Measurements from ENCODE around the gene CCSER1. TPM values are rescaled to one million over a fixed set of nuclear protein-coding genes. Genes with fewer than 3 reads are reported as not detected.
"Not testable (repeated sequence)": the region's sequence is repeated elsewhere in the genome, so short reads cannot be mapped to it uniquely, and the experiment has no call there.

The CCSER1 gene
- total RNA-seq, 4 donors from 2014 or later, result 3.2 to 17.3 (median 10.2) TPM

DNA sequence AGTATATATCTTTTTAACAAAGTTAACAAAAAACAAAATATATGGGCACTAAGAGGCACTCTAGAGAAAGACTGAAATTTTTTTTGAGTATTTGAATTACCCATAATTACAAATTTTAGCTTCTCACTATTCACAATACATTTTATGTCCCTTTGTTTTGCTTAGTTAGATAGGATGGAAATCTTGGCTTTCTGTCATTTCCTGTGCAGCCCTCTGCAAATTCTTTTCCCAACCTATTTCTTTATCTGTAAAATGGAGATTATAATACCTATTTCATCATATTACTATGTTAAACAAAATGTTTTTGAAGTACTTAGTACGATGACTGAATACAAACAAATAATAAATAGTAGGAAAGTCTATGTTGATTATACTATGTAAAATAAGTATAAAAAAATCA is 710.0 kb downstream of the CCSER1 start:
- TF ChIP-seq, protein P1, sequence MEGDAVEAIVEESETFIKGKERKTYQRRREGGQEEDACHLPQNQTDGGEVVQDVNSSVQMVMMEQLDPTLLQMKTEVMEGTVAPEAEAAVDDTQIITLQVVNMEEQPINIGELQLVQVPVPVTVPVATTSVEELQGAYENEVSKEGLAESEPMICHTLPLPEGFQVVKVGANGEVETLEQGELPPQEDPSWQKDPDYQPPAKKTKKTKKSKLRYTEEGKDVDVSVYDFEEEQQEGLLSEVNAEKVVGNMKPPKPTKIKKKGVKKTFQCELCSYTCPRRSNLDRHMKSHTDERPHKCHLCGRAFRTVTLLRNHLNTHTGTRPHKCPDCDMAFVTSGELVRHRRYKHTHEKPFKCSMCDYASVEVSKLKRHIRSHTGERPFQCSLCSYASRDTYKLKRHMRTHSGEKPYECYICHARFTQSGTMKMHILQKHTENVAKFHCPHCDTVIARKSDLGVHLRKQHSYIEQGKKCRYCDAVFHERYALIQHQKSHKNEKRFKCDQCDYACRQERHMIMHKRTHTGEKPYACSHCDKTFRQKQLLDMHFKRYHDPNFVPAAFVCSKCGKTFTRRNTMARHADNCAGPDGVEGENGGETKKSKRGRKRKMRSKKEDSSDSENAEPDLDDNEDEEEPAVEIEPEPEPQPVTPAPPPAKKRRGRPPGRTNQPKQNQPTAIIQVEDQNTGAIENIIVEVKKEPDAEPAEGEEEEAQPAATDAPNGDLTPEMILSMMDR (IDR thresholded peaks at IDR 0.05), result no peak
- ATAC-seq (ENCODE audit: low FRiP score) (no peak), DNase-seq (ENCODE audit: low spot score) (no peak)

DNA sequence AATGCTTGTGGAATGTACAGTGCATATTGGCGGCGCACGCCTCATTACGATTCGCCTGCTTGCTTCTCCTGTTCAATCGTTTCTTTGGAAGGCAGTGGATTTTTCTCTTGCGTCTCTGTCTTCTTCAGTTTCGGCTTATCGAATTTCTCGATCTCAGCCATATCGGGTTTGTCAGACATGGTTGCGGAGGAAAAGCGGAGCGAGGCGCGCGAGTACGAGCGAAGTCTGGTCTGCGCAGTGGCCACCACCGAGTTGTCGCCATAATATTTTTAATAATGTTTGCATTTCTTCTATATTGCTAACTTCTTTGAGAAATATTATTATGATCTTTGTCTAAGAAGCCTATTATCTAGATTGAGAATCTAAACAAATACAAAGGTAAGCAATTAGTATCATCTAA is 711.7 kb downstream of the CCSER1 start:
- not testable (repeated sequence) for DNase-seq (ENCODE audit: low spot score); ATAC-seq (ENCODE audit: low FRiP score)

DNA sequence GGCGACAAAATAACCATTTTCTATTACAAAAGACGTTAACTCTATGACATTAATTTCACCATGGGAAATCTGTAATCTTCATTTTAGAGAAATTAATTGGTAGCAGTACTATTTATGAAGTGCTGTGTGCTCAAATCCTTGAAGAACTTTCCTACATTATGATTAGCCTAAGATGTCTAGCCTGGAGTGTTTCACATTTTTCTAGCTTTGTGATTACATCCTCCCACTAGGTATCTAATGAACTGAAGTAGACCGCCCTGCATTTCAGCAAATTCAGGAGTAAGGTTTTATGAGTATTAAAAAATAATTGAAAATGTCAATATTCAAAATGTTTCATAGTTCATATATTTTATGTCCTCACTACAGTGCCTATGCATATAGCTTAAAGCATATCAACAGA is 713.1 kb downstream of the CCSER1 start:
- TF ChIP-seq, protein P1 (IDR thresholded peaks at IDR 0.05), result no peak
- ATAC-seq (ENCODE audit: low FRiP score) (no peak), DNase-seq (ENCODE audit: low spot score) (no peak)

DNA sequence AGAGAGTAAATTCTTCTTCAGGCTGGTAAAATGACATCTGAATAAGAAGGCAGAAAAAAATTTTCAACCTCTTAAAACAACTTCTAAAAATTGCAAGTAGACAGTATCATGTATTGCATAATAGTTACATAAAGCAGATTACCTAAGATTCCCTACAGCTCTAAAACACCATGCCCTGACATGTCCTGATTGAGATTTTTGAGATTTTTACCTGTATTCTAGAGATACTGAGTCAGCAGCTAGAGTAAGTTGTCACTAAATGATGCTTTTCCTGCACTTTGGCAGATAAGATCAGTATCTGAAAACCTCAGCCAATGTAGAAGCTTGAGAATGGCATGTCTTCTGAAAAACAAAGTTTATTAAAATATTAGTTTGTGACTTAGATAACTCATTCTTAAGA is 713.6 kb downstream of the CCSER1 start:
- ATAC-seq (ENCODE audit: low FRiP score) (no peak), DNase-seq (ENCODE audit: low spot score) (no peak)
- TF ChIP-seq, protein P1 (IDR thresholded peaks at IDR 0.05), result no peak

DNA sequence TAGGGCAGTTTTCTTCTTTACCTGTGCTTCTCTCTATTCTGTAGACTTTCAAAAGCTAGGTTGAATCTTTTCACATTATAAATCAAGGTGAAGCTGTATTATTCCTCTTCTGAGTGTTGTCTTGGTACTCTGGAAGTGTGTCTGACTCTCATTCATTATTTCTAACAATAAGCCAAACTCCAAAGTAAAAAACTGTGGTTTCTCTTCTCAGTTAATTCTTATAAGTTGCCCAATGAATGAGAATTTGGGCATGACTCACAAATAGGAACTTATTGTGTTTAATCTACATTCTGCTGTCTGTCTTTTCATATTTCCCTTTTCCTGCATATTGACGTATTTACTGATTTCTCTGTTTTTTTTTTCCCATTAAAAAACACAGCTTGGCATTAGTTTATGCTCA is 714.5 kb downstream of the CCSER1 start:
- ATAC-seq (ENCODE audit: low FRiP score) (no peak), DNase-seq (ENCODE audit: low spot score) (no peak)
- TF ChIP-seq, protein P1 (IDR thresholded peaks at IDR 0.05), result no peak

DNA sequence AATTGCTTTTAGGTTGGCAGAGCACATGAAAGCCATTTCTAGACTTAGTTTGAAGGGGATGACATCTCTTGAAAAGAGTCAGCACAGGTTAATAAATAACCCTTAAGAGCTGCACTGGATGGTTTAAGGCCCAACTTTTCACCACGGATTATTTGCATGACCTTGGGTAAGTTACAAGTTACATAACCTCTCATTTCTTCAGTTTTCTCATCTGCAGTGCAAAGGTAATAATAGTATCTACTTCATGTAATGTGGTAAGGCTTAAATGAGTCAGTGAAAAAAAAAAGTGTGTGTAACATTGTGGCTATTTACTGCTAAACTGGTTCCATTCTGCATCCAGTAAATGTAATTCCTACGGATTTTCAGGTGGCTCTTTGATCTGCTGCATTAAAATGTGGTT is 715.8 kb downstream of the CCSER1 start:
- DNase-seq (ENCODE audit: low spot score) (no peak), ATAC-seq (ENCODE audit: low FRiP score) (no peak)
- TF ChIP-seq, protein P1 (IDR thresholded peaks at IDR 0.05), result no peak

DNA sequence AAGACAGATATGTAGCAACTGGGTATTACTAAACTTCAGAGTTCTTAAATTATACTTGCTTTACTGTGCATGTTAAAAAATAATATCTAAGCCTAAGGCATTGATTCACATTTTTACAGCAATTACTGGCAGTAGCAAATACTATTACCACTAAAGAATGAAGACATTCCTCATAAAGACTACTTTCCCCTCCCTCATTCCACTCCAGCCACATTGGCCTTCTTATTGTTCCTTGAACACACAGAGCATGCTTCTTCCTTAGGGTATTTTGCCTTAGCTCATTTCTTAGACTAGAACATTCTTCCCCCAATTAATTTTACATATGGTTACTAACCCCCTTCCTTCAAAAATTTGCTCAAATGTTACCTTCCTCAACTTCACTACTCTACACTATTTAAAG is 717.0 kb downstream of the CCSER1 start:
- TF ChIP-seq, protein P1 (IDR thresholded peaks at IDR 0.05), result no peak
- ATAC-seq (ENCODE audit: low FRiP score) (no peak), DNase-seq (ENCODE audit: low spot score) (no peak)

DNA sequence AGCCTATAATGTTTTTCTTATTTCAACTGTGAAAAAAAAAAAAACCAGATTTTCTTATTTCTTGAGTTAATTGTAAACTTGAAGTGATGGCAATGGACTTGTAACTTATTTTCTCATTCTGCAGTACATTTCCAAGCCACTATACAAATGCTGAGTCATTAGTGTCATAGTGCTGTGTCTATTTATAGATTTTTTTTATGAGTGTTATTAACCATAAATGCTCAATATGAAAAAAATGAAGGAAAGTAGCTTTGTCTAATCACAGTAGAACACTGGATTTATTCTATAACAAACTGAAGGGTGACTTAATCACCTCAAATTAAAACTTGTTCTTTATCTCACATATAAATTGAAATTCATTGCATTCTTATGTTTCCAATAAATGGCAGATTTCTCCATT is 718.6 kb downstream of the CCSER1 start:
- TF ChIP-seq, protein P1 (IDR thresholded peaks at IDR 0.05), result no peak
- ATAC-seq (ENCODE audit: low FRiP score) (no peak), DNase-seq (ENCODE audit: low spot score) (no peak)

Measured in omental fat pad (tissue), 4 donors.